ENCODE results near the gene CPA1. TPM values are rescaled to one million over a fixed set of nuclear protein-coding genes. Genes with fewer than 3 reads are reported as not detected.

Gene CPA1
- total RNA-seq, 4 donors from 2014 or later, result not detected

DNA sequence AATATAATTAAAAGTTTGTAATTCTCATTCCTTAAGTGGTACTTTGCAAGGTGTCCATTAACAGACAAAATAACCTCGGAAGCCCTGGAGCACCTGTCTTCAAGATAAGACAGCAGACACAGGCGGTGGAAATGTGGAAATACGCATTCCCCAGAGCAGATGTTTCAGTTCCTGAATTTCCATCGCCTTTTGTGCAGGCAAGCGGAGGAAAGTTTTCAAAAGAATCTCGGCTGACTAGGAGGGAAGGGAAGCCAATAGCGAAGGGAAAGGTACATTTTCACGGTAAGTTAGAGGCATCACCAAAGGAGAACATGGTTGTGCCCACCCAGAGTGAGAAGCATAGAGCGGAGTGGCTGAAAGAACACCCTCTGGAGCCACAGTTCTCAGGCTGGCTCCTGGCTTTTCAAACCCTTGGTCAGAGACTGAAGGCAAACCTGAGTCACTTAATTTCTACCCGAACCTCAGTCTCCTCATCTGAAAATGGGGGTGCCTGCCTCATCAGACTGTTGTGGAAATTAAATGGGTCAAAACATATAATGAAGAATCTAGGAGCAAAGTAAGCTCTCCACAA, 13.6 kb downstream of the CPA1 start:
- ATAC-seq, result no peak
- Histone ChIP-seq H3K4me1 (no peaks in the 10 kb centered on the region), H3K9me3 (no peaks in the 10 kb centered on the region), H3K27me3 (no peaks in the 10 kb centered on the region), H3K36me3 (no peaks in the 10 kb centered on the region), H3K4me3 (no peak overlapping the region), H3K27ac (no peak overlapping the region)
- in situ Hi-C loops (cut with MboI; ENCODE audit: low sequenced_read_pairs in 4 of 4) (no loop called here), intact Hi-C loops (cut with DNase I; ENCODE audit: low total_unique reads) (no loop called here)
- no peak for TF ChIP-seq POLR2A (IDR thresholded peaks at IDR 0.05)
- TF ChIP-seq, protein P1, sequence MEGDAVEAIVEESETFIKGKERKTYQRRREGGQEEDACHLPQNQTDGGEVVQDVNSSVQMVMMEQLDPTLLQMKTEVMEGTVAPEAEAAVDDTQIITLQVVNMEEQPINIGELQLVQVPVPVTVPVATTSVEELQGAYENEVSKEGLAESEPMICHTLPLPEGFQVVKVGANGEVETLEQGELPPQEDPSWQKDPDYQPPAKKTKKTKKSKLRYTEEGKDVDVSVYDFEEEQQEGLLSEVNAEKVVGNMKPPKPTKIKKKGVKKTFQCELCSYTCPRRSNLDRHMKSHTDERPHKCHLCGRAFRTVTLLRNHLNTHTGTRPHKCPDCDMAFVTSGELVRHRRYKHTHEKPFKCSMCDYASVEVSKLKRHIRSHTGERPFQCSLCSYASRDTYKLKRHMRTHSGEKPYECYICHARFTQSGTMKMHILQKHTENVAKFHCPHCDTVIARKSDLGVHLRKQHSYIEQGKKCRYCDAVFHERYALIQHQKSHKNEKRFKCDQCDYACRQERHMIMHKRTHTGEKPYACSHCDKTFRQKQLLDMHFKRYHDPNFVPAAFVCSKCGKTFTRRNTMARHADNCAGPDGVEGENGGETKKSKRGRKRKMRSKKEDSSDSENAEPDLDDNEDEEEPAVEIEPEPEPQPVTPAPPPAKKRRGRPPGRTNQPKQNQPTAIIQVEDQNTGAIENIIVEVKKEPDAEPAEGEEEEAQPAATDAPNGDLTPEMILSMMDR (IDR thresholded peaks at IDR 0.05 in 4 of 5, conservative IDR thresholded peaks at IDR 0.05 in 1 of 5), result no peak
- DNase-seq, result no peak

- Histone ChIP-seq H3K9me3 (no peaks in the 10 kb centered on the region), H3K36me3 (no peaks in the 10 kb centered on the region), H3K27me3 (no peaks in the 10 kb centered on the region), H3K4me3 (no peak overlapping the region), H3K4me1 (no peaks in the 10 kb centered on the region), H3K27ac (no peak overlapping the region)
- in situ Hi-C loops (cut with MboI; ENCODE audit: low sequenced_read_pairs in 4 of 4) (no loop called here), intact Hi-C loops (cut with DNase I; ENCODE audit: low total_unique reads) (no loop called here)
- TF ChIP-seq, protein P1 (IDR thresholded peaks at IDR 0.05 in 4 of 5, conservative IDR thresholded peaks at IDR 0.05 in 1 of 5), result no peak
- TF ChIP-seq POLR2A (IDR thresholded peaks at IDR 0.05), result no peak
- DNase-seq, result no peak
- ATAC-seq, result no peak
Observed at GRCh38 chr7:130394421-130395195, 14.3 kb downstream of the CPA1 start.

GRCh38 chr7:130395421-130395820, 15.1 kb downstream of the CPA1 start:
- ATAC-seq (no peak), DNase-seq (no peak)
- H3K9me3 ChIP-seq, result no peaks in the 10 kb centered on the region
- no peaks in the 10 kb centered on the region for H3K4me1 ChIP-seq
- intact Hi-C loops (cut with DNase I; ENCODE audit: low total_unique reads) (no loop called here), in situ Hi-C loops (cut with MboI; ENCODE audit: low sequenced_read_pairs in 4 of 4) (no loop called here)
- no peak overlapping the region for H3K27ac ChIP-seq
- H3K4me3 ChIP-seq, result no peak overlapping the region
- H3K36me3 ChIP-seq, result no peaks in the 10 kb centered on the region
- TF ChIP-seq POLR2A (IDR thresholded peaks at IDR 0.05), result no peak
- TF ChIP-seq, protein P1 (IDR thresholded peaks at IDR 0.05 in 4 of 5, conservative IDR thresholded peaks at IDR 0.05 in 1 of 5), result no peak
- H3K27me3 ChIP-seq, result no peaks in the 10 kb centered on the region

DNA sequence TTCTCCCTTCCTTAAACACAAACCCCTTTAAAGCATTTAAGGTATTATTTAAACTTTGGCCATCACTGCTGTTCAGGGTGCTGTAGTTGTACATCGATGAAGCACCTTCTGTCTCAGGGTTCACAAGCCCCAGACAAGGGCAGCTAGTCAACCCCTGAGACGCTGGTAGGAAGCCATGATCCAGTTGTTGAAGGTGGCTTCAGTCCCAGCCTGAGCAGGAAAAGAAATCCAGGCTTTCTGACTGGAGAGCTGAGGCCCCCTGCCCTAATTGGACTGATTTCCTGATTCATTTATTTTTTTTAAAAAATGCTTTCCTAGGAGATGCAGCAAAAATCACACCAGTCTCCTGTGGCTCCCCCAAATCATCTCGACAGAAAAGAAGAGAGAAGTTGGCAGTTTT, 15.8 kb downstream of the CPA1 start:
- Histone ChIP-seq H3K27me3 (no peaks in the 10 kb centered on the region), H3K36me3 (no peaks in the 10 kb centered on the region), H3K9me3 (no peaks in the 10 kb centered on the region), H3K27ac (no peak overlapping the region), H3K4me3 (no peak overlapping the region), H3K4me1 (no peaks in the 10 kb centered on the region)
- TF ChIP-seq, protein P1 (IDR thresholded peaks at IDR 0.05 in 4 of 5, conservative IDR thresholded peaks at IDR 0.05 in 1 of 5), result no peak
- no peak for TF ChIP-seq POLR2A (IDR thresholded peaks at IDR 0.05)
- ATAC-seq (no peak), DNase-seq (no peak)
- intact Hi-C loops (cut with DNase I; ENCODE audit: low total_unique reads) (no loop called here), in situ Hi-C loops (cut with MboI; ENCODE audit: low sequenced_read_pairs in 4 of 4) (no loop called here)

Data from gastrocnemius medialis (tissue), 4 donors.